Measurements from ENCODE around the gene ABHD2. TPM values are rescaled to one million over a fixed set of nuclear protein-coding genes. Genes with fewer than 3 reads are reported as not detected.
"Not testable (repeated sequence)": the region's sequence is repeated elsewhere in the genome, so short reads cannot be mapped to it uniquely, and the experiment has no call there.

The ABHD2 gene
- polyA plus RNA-seq, 1 donor: 34.5 TPM

DNA sequence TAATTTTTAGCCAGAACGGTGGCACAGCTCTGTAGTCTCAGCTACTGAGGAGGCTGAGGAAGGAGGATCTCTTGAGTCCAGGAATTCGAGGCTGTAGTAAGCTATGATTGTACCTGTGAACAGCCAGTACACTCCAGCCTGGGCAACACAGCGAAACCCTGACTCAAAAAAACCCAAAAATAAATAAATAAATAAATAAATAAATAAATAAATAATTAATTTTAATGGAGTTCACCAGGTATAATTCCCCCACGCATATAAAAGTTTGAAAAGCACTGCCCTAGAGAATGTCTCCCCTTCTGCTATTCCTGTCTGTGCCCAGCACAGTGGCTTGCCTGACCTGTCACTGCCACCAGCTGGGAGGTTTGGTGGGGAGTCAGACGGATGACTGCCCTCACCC is 137.3 kb downstream of the ABHD2 start:
- DNase-seq: no peak

DNA sequence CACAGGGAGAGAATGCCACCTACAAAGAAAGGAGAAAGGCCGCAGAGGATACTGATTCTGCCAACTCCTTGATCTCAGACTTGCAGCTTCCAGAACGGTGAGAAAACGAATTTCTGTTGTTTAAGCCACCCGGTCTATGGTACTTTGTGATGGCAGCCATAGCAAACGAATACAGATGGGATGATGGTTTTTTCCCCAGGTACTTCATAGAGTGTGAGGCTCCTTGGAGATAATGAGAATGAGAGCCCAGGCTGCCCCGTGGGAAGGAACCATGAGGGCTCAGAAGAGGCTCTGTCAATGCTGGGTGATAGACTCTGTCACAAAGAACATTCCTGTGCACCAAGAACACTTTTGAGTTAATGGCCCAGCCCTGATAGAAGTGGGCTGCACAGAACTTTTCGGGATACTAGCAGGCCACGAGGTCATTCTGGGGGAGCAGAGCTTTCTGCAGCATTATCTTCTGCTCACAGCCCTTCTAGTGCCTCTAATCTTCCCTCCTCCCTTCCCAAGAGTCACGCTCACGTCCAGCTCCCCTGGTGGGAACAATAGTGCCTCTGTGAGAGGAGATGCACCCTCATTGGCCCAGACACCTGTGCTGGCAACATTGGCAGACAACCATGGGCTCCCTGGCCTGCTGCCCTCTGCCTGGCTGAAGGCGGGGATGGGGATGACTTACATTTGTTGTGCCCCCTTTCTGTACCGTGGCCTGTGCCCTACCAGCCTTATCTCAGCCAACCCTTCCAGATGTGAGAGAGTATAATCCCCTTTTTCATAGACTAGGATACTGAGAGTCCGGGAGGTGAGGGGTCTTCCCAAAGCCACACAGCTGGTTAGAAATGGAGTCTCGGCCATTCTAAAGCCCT is 138.3 kb downstream of the ABHD2 start:
- DNase-seq: no peak

DNA sequence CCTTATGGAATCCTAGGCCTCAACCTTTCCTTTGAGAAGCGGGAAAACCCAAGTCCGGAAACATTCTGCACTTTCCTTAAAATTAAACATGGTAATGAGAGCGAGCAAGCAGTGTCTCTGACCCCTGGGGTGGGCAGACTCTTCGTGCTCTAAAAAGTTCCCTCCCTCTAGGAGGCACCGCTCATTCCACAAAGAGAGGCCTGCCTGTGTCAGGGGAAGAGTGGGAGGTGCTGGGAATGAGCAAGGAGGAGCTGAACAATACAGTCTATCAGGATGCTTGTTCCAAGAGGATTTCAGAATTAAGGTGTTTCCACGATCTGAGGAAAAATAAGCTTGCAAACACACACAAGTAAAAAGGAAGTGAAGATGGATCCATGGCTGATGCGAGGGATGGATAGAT is 139.2 kb downstream of the ABHD2 start:
- DNase-seq: no peak

DNA sequence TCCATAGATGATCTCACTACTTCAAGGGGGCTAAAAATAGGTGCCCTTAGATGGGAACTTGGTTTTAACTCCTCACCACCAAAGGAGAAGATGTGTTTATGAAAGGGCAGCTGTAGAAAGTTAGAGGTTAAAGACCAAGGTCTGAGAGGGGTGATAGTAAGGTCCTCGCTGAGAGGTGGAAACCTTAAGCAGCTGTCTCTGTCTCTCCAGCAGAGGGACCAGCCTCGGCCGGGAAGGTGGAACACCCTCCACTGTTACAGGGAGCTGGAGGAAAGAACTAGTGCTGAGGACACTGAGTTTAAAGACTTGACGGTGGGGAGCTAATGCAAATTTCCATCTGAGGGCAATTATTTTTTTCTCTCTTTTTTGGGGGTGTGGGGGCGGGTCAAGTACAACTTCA is 142.0 kb downstream of the ABHD2 start:
- no peak for DNase-seq

DNA sequence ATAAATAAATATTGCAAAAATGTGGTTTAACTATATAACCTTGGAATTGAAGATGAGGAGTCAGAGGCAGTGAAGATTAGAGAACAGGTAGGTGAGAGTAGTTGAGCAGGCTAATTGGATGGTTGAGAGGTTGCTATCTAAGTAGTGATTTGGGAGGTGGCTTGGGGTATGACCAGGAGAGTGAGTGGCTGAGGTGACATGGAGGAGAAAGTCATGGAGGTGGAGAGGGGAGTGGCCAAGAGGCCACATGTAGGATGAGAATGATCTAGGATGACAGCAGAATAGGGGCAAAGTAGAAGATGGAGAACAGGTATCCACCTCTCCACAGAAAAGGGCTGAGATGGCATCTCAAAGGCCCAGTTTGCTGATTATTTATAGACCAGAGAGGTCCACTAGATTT is 143.6 kb downstream of the ABHD2 start:
- no peak for DNase-seq

DNA sequence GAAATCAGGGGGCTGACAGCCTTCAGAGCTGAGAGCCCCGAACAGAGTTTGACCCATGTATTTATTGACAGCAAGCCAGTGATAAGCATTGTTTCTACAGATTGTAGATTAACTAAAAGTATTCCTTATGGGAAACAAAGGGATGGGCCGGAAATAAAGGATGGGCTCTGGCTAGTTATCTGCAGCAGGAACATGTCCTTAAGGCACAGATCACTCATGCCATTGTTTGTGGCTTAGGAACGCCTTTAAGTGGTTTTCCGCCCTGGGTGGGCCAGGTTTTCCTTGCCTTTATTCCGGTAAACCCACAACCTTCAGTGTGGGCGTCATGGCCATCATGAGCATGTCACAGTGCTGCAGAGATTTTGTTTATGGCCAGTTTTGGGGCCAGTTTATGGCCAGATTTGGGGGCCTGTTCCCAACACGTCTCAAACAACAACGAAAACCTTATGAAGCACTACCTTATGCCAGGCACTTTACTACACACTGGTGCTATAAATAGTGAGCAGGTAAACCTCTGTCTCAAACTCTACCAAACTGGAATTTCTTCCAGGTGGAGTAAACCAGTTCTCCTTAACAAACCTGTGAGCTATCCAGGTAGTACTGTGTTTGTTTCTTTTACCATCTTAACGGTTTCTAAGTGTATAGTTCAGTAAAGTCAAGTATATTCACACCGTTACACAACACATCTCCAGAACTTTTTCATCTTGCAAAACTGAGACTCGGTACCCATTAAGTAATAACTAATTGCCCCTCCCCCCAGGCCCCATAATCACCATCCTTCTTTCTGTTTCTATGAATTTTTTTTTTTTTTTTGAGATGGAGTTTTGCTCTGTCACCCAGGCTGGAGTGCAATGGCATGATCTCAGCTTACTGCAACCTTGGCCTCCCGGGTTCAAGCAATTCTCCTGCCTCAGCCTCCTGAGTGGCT is 151.9 kb downstream of the ABHD2 start:
- DNase-seq: not testable (repeated sequence)

DNA sequence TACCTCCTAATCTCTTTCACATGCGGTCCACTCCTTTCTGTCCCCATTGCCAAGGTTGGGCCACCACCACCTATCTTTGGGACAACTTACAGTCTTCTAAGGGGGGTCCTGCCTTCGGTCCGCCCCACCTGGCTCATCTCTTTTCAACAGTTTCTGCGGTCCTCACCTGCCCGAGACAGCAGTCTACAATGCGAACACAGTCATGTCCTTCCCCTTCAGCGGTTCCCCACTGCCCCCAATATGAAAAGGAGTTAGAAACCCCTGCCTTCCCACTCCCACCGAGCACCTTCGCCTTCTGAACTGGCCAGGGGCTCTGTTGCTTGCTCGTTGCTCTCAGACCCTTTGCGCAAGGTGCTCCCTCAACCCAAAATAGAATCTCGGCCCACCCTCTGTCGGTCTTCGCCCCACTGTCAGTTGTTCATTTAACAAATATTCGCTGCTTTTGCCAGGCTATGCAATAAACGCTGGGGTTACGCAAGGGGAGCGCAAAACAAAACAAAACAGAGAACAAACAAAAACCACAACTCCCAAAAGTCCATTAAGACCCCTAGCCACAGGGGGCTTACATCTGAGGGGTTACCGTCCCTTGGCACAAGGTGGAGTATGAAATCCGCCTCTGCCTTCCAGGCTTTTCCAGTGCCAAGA is 154.9 kb downstream of the ABHD2 start:
- no peak for DNase-seq

DNA sequence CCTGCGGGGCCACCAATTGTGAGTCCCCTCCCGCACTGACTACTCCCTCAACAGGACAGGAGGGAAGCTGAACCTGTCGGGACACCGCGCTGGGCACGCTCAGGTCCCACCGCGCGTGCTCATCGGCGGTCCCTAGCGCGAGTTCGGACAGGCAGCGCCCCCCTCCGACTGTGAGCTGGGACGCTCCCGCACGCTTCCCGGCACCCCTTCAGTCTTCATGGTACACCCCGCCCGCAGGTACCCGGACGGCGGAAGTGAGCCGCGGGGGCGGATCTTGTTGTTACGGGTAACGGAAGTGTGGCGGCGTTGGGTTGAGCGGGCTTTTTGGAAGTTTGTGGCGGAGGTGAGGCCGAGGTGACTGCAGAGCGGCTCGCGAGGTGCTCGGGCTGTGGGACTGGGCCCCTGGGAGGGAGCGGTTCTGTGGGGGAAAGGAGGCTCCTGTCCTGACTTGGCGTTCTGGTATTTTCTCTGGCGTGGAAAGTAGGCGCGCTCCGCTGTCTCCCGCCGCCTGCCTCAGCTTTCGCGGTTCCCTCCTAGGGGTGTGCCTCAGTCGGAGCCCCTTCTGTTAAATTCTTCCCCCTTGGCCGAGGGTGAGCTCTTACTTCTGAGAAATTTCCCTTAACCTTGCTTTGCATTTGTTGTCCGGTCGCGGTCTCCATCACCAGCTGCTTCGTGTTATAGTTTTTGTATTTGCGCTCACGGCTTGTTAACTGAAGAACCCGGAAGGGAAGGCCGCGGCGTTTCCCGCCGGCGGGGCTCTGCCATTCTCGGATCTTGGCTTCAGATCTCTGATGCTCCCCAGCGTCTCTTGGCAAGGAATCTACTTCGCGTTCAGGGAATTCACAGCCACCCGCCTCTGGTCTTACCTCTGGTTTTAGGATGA is 155.7 kb downstream of the ABHD2 start, which contains the start of gene FANCI:
TSS of gene FANCI (plus strand) at position 289 of the 883 bp plus-strand sequence. CDS start 3,669 bp downstream, outside the sequence.
- peak; percentile 95 for DNase-seq

DNA sequence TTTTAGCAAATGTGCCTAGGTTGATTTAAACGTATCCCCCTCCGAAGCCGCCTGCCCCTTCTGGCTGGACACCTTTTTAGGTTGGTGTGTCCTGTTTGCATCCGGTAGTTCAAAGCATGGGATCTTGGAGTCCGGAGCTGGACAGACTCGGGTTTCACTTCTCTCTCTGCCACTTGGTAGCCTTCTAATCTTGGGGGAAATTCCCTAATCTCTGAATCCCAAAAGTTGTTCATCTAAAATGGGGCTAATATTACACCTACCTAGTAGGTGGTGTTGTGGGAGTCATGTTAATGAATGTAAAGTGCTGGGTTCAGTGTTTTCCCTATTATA is 156.3 kb downstream of the ABHD2 start:
- peak; percentile 6 for DNase-seq

DNA sequence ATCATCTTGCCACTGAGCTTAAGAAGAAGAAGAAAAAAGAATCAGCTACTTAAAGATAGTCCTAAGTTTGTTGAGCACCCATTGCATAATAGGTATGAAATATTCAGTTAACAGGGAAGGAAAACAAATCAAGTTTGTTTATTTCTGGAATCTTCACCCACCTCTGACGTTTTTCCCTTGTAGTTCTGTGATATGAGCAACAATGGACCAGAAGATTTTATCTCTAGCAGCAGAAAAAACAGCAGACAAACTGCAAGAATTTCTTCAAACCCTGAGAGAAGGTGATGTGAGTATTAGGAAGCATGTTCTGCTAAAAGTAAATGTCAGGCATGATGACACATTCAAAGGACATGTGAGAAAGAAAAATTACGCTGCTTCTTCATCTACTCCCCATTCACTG is 159.2 kb downstream of the ABHD2 start:
- DNase-seq: no peak

DNA sequence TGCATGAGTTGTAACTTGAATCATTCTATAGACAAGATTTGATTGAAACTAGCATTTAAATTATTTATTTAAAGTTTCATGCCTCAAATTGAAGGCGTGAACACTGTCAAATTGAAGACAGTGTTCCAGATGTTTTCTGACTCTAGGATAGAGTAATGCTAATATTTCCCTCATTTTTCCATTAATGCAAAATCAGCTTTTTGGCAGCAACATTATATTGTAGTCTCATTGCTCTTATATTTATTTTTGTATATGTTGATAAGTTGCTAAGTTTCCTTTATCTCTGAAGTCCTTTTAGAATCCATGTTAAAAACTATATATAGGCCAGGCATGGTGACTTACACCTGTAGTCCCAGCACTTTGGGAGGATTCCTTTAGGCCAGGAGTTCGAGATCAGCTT is 160.3 kb downstream of the ABHD2 start:
- no peak for DNase-seq

DNA sequence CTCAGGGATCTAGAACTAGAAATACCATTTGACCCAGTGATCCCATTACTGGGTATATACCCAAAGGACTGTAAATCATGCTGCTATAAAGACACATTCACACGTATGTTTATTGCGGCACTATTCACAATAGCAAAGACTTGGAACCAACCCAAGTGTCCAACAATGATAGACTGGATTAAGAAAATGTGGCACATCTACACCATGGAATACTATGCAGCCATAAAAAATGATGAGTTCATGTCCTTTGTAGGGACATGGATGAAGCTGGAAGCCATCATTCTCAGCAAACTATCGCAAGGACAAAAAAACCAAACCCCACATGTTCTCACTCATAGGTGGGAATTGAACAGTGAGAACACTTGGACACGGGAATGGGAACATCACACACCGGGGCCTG is 161.9 kb downstream of the ABHD2 start:
- not testable (repeated sequence) for DNase-seq

Other genes starting within 250 kb of the ABHD2 start
- gene HAPLN3, start 192.9 kb upstream of the ABHD2 start, polyA plus RNA-seq (ENCODE audit: insufficient read length): 3.6 TPM
- 133 TPM for gene MFGE8, start 175.1 kb upstream of the ABHD2 start, polyA plus RNA-seq (ENCODE audit: insufficient read length)
- not detected for gene RLBP1, start 133.1 kb downstream of the ABHD2 start, polyA plus RNA-seq (ENCODE audit: insufficient read length)
- 56.0 TPM for gene FANCI, start 155.5 kb downstream of the ABHD2 start, polyA plus RNA-seq (ENCODE audit: insufficient read length)
- 54.9 TPM for gene POLG, start 246.4 kb downstream of the ABHD2 start, polyA plus RNA-seq (ENCODE audit: insufficient read length)

Data from left kidney (tissue), 2 donors.